Caco-2 (cell line): ENCODE results near the gene PUM1. TPM values are rescaled to one million over a fixed set of nuclear protein-coding genes. Genes with fewer than 3 reads are reported as not detected.
"Not testable (repeated sequence)": the region's sequence is repeated elsewhere in the genome, so short reads cannot be mapped to it uniquely, and the experiment has no call there.

Source experiments
- BruUV-seq: library from RNA; stranded (reverse); fragments of 400-500 nt; replicated peaks from 2 replicates; lab custom pipeline; 2021; lab: Mats Ljungman, UMichigan
- CTCF ChIA-PET: fragments of 300-600 bp; sonication (Branson Sonifier 250); formaldehyde crosslinking; loops from one replicate; lab custom pipeline; 2022; ENCODE audit warnings: antibody characterized with exemption; lab: Charles Lee
- POLR2A ChIA-PET: fragments of 300-600 bp; sonication (Branson Sonifier 250); formaldehyde crosslinking; loops from one replicate; lab custom pipeline; 2022; ENCODE audit warnings: antibody characterized with exemption; lab: Charles Lee
- DNase-seq, 2 experiments: peaks; one replicate each; pipeline versions ENCODE4 v3.0.0 to v3.0.0-alpha.2; 2020 to 2022
- H3K27me3 ChIP-seq: replicated peaks from 2 replicates; pipeline ENCODE4 v1.6.0; 2011; ENCODE audit warnings: low read length; ENCODE audit not compliant: control insufficient read depth, insufficient read depth
- H3K36me3 ChIP-seq: 2 replicates; pipeline ENCODE4 v1.5.1; 2011; ENCODE audit warnings: low read length; ENCODE audit not compliant: control insufficient read depth, insufficient read depth
- H3K4me1 ChIP-seq: fragments of 250-450 bp; sonication (Bioruptor Pico); 2 replicates; pipeline ENCODE4 v1.5.1; 2020; ENCODE audit warnings: mild to moderate bottlenecking
- H3K4me3 ChIP-seq: 2 replicates; pipeline ENCODE4 v1.5.1; 2011; ENCODE audit warnings: low read depth, mild to moderate bottlenecking, control low read depth, low read length
- H3K9me3 ChIP-seq: fragments of 250-450 bp; sonication (Bioruptor Pico); 2 replicates; pipeline ENCODE4 v1.5.1; 2020; ENCODE audit warnings: mild to moderate bottlenecking, moderate library complexity
- H3K27ac Mint-ChIP-seq: one replicate; pipeline ENCODE4 v1.8.0; 2022; ENCODE audit warnings: mixed read lengths; ENCODE audit not compliant: unreplicated experiment
- H3K27me3 Mint-ChIP-seq: one replicate; pipeline ENCODE4 v1.8.0; 2022; ENCODE audit warnings: mixed read lengths; ENCODE audit not compliant: insufficient read depth, unreplicated experiment
- H3K36me3 Mint-ChIP-seq: one replicate; pipeline ENCODE4 v1.8.0; 2022; ENCODE audit warnings: mild to moderate bottlenecking, mixed read lengths; ENCODE audit not compliant: insufficient read depth, unreplicated experiment
- H3K4me1 Mint-ChIP-seq: one replicate; pipeline ENCODE4 v1.8.0; 2022; ENCODE audit warnings: low read depth, mixed read lengths; ENCODE audit not compliant: unreplicated experiment
- H3K4me3 Mint-ChIP-seq: one replicate; pipeline ENCODE4 v1.8.0; 2022; ENCODE audit warnings: mild to moderate bottlenecking, moderate library complexity, mixed read lengths; ENCODE audit not compliant: unreplicated experiment
- H3K9me3 Mint-ChIP-seq: one replicate; pipeline ENCODE4 v1.8.0; 2022; ENCODE audit warnings: mixed read lengths; ENCODE audit not compliant: unreplicated experiment
- intact Hi-C: fragments of 100-400 bp; cut with micrococcal nuclease; formaldehyde crosslinking; loops from one replicate; pipeline ENCODE4 v1.10.0; 2022; ENCODE audit not compliant: unreplicated experiment
- total RNA-seq: library from RNA; stranded (reverse); gene quantifications from 2 replicates; pipeline ENCODE4 v1.2.3, GENCODE V29; 2022
- TF ChIP-seq, protein P1 (sequence below), 2 experiments: fragments of 200-600 bp in 1 of 2; IDR thresholded peaks; 1 replicate in 1 of 2; 2 replicates in 1 of 2; pipeline versions ENCODE4 v1.5.1 to v1.8.0; 2011 to 2022; ENCODE audit warnings: antibody characterized with exemption in 1 of 2, control low read depth in 1 of 2, inconsistent platforms in 1 of 2, low read depth in 1 of 2, low read length in 1 of 2, mild to moderate bottlenecking in 1 of 2, moderate library complexity in 1 of 2; ENCODE audit not compliant: insufficient read depth in 1 of 2, severe bottlenecking in 1 of 2, unreplicated experiment in 1 of 2

PUM1 gene
- total RNA-seq, 1 experiment from 2014 or later: 93.7 TPM

DNA sequence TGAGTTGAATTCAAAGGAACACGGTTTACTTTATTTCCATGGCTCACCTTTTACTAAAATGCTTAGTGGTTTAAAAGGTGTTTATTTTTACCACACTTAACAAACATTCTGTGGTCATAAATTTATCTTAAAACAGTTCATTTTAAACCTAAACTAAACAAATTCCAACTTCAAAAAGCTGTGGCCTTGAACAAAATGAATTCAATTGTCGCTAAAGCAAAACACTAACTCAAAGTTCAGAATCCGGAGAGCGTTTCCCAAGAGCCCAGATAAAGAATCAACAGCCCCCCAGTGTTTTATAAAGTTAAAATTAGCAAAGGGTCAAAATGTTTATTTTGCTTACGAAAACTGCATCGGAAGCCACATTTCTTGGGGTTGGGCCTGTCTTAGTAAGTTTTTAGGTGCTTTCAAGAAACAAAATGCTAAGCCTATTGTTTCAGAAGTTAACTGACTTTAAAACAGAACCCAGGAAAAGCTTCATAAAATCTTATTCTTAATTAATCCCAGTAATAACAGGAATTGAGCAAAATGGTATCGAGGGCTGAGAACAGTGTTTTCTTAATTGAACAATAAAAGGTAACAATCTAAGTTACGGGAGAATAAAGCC lies 1.3 kb downstream of the PUM1 start:
- Mint-ChIP-seq H3K4me3 (peak overlapping the region; percentile 94), H3K36me3 (peaks cover 13% of the 10 kb centered on the region), H3K4me1 (no peaks in the 10 kb centered on the region), H3K27ac (peak overlapping the region; percentile 97), H3K9me3 (no peaks in the 10 kb centered on the region), H3K27me3 (no peaks in the 10 kb centered on the region)
- ChIA-PET CTCF (no interaction called here), POLR2A (interaction anchor here (1.3 kb wide), 1 partner anchor 47 kb away, joined by 6 read pairs; no protein-coding TSS in a partner anchor)
- H3K4me1 ChIP-seq: peaks cover 15% of the 10 kb centered on the region; the same call in 1 of the 2 replicates
- peak overlapping the region; percentile 83 for H3K4me3 ChIP-seq
- TF ChIP-seq, protein P1, sequence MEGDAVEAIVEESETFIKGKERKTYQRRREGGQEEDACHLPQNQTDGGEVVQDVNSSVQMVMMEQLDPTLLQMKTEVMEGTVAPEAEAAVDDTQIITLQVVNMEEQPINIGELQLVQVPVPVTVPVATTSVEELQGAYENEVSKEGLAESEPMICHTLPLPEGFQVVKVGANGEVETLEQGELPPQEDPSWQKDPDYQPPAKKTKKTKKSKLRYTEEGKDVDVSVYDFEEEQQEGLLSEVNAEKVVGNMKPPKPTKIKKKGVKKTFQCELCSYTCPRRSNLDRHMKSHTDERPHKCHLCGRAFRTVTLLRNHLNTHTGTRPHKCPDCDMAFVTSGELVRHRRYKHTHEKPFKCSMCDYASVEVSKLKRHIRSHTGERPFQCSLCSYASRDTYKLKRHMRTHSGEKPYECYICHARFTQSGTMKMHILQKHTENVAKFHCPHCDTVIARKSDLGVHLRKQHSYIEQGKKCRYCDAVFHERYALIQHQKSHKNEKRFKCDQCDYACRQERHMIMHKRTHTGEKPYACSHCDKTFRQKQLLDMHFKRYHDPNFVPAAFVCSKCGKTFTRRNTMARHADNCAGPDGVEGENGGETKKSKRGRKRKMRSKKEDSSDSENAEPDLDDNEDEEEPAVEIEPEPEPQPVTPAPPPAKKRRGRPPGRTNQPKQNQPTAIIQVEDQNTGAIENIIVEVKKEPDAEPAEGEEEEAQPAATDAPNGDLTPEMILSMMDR (IDR thresholded peaks at IDR 0.05; ENCODE audit: insufficient read depth in 1 of 2, low read depth in 1 of 2, low read length in 1 of 2, severe bottlenecking in 1 of 2, unreplicated experiment in 1 of 2): no peak
- no peaks in the 10 kb centered on the region for H3K27me3 ChIP-seq
- BruUV-seq: no TSS peak
- no peaks in the 10 kb centered on the region for H3K9me3 ChIP-seq
- no peak for DNase-seq
- intact Hi-C loops: no loop called here
- H3K36me3 ChIP-seq: no peaks in the 10 kb centered on the region

DNA sequence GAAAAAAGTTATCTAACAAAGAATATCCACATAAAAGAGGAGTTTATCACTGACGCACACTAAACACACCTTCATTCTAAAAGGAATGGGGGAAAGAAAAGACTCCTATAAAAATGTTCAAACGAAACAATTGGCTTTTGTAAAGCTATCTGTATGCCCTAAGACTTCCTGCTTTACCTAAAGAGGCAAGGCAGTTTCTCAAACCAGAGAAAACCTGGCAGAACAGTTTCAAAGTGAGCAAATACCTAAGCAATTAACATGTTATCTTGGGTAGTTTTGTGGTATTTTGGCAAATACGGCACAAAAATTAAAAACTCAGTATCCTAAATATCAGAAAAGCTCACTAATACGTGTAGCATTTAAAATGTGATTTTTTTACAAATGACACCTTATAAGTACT lies 1.9 kb downstream of the PUM1 start:
- no peaks in the 10 kb centered on the region for H3K9me3 ChIP-seq
- peak overlapping the region; percentile 83 for H3K4me3 ChIP-seq
- Mint-ChIP-seq H3K27me3 (no peaks in the 10 kb centered on the region), H3K9me3 (no peaks in the 10 kb centered on the region), H3K4me3 (peak overlapping the region; percentile 94), H3K4me1 (no peaks in the 10 kb centered on the region), H3K36me3 (peaks cover 19% of the 10 kb centered on the region), H3K27ac (peak overlapping the region; percentile 97)
- intact Hi-C loops: no loop called here
- H3K27me3 ChIP-seq: no peaks in the 10 kb centered on the region
- H3K4me1 ChIP-seq: peaks cover 15% of the 10 kb centered on the region; the same call in 1 of the 2 replicates
- H3K36me3 ChIP-seq: no peaks in the 10 kb centered on the region
- DNase-seq: no peak
- CTCF ChIA-PET: no interaction called here
- POLR2A ChIA-PET: no interaction called here
- TF ChIP-seq, protein P1 (IDR thresholded peaks at IDR 0.05; ENCODE audit: insufficient read depth in 1 of 2, low read depth in 1 of 2, low read length in 1 of 2, severe bottlenecking in 1 of 2, unreplicated experiment in 1 of 2): no peak
- BruUV-seq: no TSS peak

DNA sequence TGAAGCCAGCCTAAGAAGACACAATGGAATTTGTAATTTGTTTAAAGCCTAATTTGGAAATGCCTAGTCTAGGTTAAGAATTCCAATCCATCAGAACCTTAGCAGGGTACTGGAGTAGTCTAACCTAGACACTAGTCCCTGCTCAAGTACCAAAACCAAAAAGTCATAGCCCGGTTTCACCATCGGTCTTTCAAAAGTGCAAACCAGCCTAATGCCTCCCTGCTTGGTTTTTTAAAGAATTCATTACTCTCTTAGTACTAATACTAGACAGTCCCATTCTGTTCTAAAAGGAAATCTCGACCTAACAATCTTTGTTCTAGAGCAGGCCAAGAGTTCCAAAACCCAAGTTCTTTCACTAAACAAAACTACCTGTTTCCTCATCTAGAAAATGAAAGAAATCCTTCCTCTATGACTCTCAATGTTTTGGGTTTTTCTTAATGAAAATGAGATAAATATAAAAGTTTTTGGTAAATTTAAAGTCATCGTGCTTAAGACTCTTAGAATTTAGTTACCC lies 2.6 kb downstream of the PUM1 start:
- intact Hi-C loops: no loop called here
- Mint-ChIP-seq H3K4me3 (peak overlapping the region; percentile 94), H3K4me1 (no peaks in the 10 kb centered on the region), H3K27ac (no peak overlapping the region), H3K9me3 (no peaks in the 10 kb centered on the region), H3K36me3 (peaks cover 26% of the 10 kb centered on the region), H3K27me3 (no peaks in the 10 kb centered on the region)
- TF ChIP-seq, protein P1 (IDR thresholded peaks at IDR 0.05; ENCODE audit: insufficient read depth in 1 of 2, low read depth in 1 of 2, low read length in 1 of 2, severe bottlenecking in 1 of 2, unreplicated experiment in 1 of 2): no peak
- Histone ChIP-seq H3K27me3 (no peaks in the 10 kb centered on the region), H3K4me1 (peaks cover 15% of the 10 kb centered on the region; the same call in 1 of the 2 replicates), H3K4me3 (no peak overlapping the region; the same call in 1 of the 2 replicates), H3K36me3 (no peaks in the 10 kb centered on the region), H3K9me3 (no peaks in the 10 kb centered on the region)
- POLR2A ChIA-PET: no interaction called here
- no peak for DNase-seq
- no TSS peak for BruUV-seq
- CTCF ChIA-PET: no interaction called here

DNA sequence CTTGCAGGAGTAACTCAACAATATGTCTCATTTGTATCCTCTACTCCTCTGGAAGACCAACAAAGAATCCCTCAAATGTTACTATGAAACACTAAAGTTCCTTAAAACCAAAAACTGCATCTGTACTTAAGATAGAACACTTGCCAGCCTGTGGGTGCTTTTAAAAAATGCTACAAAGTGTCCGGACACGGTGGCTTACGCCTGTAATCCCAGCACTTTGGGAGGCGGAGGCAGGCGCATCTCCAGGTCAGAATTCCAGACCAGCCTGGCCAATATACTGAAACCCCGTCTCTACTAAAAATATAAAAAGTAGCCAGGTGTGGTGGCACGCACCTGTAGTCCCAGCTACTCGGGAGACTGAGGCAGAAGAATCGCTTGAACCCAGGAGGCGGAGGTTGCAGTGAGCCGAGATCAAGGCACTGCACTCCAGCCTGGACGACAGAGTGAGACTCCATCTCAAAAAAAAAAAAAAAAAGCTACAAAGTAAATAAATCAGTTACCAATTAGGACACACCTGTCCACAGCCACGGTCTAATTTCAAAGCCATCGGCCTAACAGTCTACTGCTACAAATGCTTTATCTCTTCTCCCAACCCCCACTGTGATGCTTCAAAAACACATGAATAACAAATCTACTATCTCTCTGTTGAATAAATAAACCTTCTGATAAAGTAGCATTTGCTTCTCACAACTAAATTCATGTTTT lies 3.2 kb downstream of the PUM1 start:
- H3K4me3 ChIP-seq, BruUV-seq, intact Hi-C loops, H3K27ac Mint-ChIP-seq, H3K27me3 Mint-ChIP-seq, CTCF ChIA-PET, H3K27me3 ChIP-seq, H3K4me1 Mint-ChIP-seq, H3K9me3 ChIP-seq, H3K36me3 ChIP-seq, POLR2A ChIA-PET, H3K9me3 Mint-ChIP-seq: not testable (repeated sequence)
- peak overlapping the region; percentile 94 for H3K4me3 Mint-ChIP-seq
- peaks cover 32% of the 10 kb centered on the region for H3K36me3 Mint-ChIP-seq
- peaks cover 15% of the 10 kb centered on the region; the same call in 1 of the 2 replicates for H3K4me1 ChIP-seq
- peak; percentile 19 to 42 for DNase-seq
